PFSK-1 (cell line): ENCODE data around the gene IL10RB.

ENCODE experiments used
- FOXP2 ChIP-seq: optimal IDR thresholded peaks from 2 replicates; pipeline ENCODE3; 2011; ENCODE audit warnings: borderline replicate concordance, control low read depth, inconsistent platforms; ENCODE audit not compliant: insufficient read depth; ENCODE audit errors: extremely low read length, extremely low read depth
- POLR2AphosphoS5 ChIP-seq: IDR thresholded peaks from 2 replicates; pipeline ENCODE4 v1.6.1; 2012; ENCODE audit warnings: low read depth, mild to moderate bottlenecking, control low read depth, low read length, moderate library complexity
- SIN3A ChIP-seq: IDR thresholded peaks from 2 replicates; pipeline ENCODE4 v1.6.1; 2012; ENCODE audit warnings: mild to moderate bottlenecking, low read length, moderate library complexity, borderline replicate concordance; ENCODE audit not compliant: insufficient read depth
- TAF1 ChIP-seq: IDR thresholded peaks from 2 replicates; pipeline ENCODE4 v1.6.1; 2012; ENCODE audit warnings: low read length, control low read depth, borderline replicate concordance; ENCODE audit not compliant: insufficient read depth
- TF ChIP-seq, protein P1 (sequence below), 2 experiments: IDR thresholded peaks; 2 replicates each; pipeline versions ENCODE4 v1.6.1 to v1.8.0; 2011 to 2012; ENCODE audit warnings: low read depth in 2 of 2, low read length in 2 of 2, control low read depth in 1 of 2, inconsistent platforms in 1 of 2, mild to moderate bottlenecking in 1 of 2, moderate library complexity in 1 of 2; ENCODE audit not compliant: insufficient read depth in 1 of 2

Gene IL10RB

DNA sequence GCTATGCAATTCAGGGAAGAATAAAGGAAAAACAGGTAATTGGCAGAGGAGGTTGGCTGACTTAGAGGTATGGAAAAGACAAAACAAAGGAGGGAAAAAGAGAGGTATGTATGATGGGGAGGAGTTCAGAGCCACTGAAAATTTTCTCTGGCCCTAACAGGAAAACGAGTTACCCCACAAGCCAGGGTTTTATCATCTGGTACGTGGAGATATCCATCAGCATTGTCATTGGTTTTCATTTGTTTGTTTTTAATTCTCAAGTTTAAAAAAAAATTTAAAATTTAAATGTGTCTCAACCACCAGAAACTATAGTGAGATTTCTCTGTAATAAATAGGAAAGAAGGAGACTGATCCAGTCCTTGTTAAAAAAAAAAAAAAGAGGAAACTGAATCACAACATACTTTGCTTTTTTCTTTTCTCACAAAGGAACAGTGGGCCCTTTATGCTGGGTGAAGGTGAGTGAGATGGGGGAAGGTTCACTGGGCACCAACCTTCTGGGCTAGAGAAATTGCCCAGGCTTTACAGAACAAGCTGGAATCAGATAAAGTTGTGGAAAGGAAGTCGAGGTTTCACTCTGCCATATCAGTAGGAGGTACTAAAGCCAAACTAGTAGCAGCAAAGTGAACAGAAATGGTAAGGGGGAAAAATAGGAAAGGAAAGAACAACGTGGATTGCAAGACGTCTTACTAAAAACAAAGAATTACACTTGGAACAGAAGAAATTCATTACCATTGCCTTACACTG lies 33.7 kb upstream of the IL10RB start:
- no peak for TF ChIP-seq FOXP2
- no peak for TF ChIP-seq TAF1
- no peak for TF ChIP-seq SIN3A
- TF ChIP-seq, protein P1, sequence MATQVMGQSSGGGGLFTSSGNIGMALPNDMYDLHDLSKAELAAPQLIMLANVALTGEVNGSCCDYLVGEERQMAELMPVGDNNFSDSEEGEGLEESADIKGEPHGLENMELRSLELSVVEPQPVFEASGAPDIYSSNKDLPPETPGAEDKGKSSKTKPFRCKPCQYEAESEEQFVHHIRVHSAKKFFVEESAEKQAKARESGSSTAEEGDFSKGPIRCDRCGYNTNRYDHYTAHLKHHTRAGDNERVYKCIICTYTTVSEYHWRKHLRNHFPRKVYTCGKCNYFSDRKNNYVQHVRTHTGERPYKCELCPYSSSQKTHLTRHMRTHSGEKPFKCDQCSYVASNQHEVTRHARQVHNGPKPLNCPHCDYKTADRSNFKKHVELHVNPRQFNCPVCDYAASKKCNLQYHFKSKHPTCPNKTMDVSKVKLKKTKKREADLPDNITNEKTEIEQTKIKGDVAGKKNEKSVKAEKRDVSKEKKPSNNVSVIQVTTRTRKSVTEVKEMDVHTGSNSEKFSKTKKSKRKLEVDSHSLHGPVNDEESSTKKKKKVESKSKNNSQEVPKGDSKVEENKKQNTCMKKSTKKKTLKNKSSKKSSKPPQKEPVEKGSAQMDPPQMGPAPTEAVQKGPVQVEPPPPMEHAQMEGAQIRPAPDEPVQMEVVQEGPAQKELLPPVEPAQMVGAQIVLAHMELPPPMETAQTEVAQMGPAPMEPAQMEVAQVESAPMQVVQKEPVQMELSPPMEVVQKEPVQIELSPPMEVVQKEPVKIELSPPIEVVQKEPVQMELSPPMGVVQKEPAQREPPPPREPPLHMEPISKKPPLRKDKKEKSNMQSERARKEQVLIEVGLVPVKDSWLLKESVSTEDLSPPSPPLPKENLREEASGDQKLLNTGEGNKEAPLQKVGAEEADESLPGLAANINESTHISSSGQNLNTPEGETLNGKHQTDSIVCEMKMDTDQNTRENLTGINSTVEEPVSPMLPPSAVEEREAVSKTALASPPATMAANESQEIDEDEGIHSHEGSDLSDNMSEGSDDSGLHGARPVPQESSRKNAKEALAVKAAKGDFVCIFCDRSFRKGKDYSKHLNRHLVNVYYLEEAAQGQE (IDR thresholded peaks at IDR 0.05; ENCODE audit: insufficient read depth in 1 of 2, low read depth in 2 of 2, low read length in 2 of 2): no peak
- no peak for TF ChIP-seq POLR2AphosphoS5

DNA sequence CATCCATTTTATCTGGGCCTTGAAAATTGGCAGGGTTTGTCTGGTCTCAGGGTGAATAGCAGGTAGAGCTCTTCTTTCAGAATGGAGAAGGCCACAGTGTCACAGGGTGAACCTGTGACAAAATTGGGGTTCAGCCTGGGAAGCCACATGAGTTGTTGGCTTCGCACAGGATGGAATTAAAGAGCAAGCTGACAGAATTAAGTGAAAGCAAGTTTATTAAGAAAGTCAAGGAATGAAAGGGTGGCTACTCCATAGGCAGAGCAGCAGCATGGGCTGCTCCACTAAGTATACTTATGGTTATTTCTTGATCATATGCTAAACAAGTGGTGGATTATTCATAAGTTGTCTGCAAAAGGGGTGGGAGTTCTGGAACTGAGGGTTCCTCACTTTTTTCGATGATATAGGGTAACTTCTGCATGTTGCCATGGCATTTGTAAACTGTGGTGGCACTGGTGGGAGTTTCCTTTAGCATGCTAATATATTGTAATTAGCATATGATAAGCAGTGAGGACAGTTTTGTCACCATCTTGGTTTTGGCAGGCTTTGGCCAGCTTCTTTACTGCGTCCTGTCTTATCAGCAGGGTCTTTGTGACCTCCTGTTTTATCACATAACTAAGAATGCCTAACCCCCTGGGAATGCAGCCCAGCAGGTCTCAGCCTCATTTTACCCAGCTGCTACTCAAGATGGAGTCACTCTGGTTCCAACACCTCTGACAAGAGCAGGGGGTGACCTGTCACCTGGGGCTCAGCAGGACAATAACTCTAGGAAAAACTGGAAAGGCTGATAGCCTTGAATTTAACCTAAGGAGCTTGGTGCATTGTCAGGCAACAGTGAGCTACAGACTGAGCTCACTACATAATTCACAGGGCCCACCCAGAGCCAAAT lies 31.3 kb upstream of the IL10RB start:
- no peak for TF ChIP-seq POLR2AphosphoS5

DNA sequence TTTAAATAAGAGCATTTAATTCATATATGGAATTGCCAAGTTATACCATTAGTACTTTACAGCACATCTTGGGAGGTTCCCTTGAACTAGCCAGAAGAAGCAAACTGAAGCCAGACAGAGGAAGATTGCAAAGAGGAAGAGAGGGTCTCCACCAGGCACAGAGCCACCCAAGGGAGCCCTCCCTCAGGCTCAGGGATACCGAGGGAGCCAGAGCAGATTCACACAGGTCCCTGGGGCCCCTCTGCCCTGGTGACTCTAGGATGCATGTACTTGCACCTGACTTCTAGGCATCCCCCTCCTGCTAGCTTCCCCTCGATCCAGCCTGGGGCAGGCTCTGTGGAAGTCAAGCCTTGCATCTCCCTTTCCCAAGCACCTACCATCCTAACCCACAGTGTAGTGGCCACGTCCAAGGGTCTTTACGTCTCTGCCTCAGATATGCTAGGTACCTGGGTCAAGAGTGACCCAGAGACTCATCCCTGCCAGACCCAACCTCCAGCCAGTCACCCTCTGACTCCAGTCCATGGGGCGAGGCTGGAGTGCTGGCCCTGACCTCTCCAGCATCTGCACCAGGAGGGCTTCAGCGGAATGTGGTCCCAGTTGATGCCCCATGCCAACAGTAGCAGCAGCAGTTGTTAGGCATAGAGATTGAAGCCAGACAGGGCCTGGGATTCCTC lies 30.0 kb upstream of the IL10RB start:
- TF ChIP-seq POLR2AphosphoS5: no peak
- TF ChIP-seq SIN3A: no peak
- TF ChIP-seq, protein P1 (IDR thresholded peaks at IDR 0.05; ENCODE audit: insufficient read depth in 1 of 2, low read depth in 2 of 2, low read length in 2 of 2): no peak
- TF ChIP-seq FOXP2: no peak
- no peak for TF ChIP-seq TAF1

DNA sequence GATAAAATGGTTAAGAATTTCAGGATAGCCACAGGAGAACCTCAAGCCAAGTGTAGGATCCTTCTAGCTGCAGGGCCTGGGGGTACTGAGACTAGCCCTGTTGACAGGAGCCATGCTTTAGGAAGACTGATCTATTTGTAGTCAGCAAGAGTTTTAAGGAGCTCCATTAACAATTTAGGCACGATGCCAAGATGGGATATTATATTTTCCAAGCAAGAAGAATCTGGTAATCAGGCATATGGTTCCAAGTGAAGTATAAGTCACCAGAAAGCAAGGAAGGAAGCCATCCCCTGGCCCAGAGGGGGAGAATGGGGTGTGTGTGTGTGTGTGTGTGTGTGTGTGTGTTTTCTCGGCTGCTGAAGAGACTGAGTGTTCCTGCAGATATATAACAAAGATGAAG lies 29.4 kb upstream of the IL10RB start:
- TF ChIP-seq, protein P1 (IDR thresholded peaks at IDR 0.05; ENCODE audit: insufficient read depth in 1 of 2, low read depth in 2 of 2, low read length in 2 of 2): no peak
- no peak for TF ChIP-seq FOXP2
- TF ChIP-seq TAF1: no peak
- TF ChIP-seq POLR2AphosphoS5: no peak
- no peak for TF ChIP-seq SIN3A

DNA sequence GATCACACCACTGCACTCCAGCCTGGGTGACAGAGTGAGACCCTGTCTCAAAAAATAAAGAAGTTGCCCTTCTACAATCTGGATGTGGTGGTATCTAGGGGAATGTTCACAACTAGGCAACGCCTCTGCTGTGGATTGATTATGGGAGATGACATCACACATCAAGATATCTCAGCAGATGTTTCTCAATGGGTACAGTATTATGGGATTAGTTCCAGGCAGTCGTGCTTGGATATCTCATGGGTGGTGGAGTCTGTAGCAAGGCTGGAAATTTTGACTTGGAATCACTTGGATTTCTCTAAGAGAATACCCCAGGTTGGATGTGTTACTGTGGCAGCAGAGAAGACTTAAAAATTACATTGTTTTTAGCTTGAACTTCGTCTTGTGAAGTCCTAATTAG lies 28.7 kb upstream of the IL10RB start:
- TF ChIP-seq, protein P1 (IDR thresholded peaks at IDR 0.05; ENCODE audit: insufficient read depth in 1 of 2, low read depth in 2 of 2, low read length in 2 of 2): no peak
- TF ChIP-seq FOXP2 (no peak), POLR2AphosphoS5 (no peak), SIN3A (no peak), TAF1 (no peak)
